Stimulated activated naive B cell treated with anti-CD40 and anti-IgM and Interleukin-4, amounts not matched to agents 10 μg/mL and 1 μg/mL and 100 μg/mL, for 72 hours (primary cell): ENCODE measurements around the gene MAML2.

Source experiments
- ATAC-seq, 2 donors: fragments of 150-1000 bp; cut with Tn5 transposase; replicated peaks; 2 replicates each; pipeline ENCODE4 v1.10.0; 2021; ENCODE audit warnings: moderate library complexity in 1 of 2
- DNase-seq: peaks from one replicate; pipeline ENCODE4 v3.0.0; 2021
- H3K27ac Mint-ChIP-seq: one replicate; pipeline ENCODE4 v1.8.0; 2022; ENCODE audit warnings: mild to moderate bottlenecking, mixed read lengths
- H3K27me3 Mint-ChIP-seq, 2 donors: one replicate each; pipeline ENCODE4 v1.8.0; 2022; ENCODE audit warnings: mixed read lengths in 2 of 2
- H3K36me3 Mint-ChIP-seq, 2 donors: one replicate each; pipeline ENCODE4 v1.8.0; 2022; ENCODE audit warnings: mixed read lengths in 2 of 2, mild to moderate bottlenecking in 1 of 2
- H3K4me1 Mint-ChIP-seq, 2 donors: one replicate each; pipeline ENCODE4 v1.8.0; 2022; ENCODE audit warnings: mixed read lengths in 2 of 2, mild to moderate bottlenecking in 1 of 2
- H3K4me3 Mint-ChIP-seq, 2 donors: one replicate each; pipeline ENCODE4 v1.8.0; 2022; ENCODE audit warnings: mild to moderate bottlenecking in 2 of 2, mixed read lengths in 2 of 2, moderate library complexity in 1 of 2
- H3K9me3 Mint-ChIP-seq, 2 donors: one replicate each; pipeline ENCODE4 v1.8.0; 2022; ENCODE audit warnings: mixed read lengths in 2 of 2, mild to moderate bottlenecking in 1 of 2

MAML2 gene

DNA sequence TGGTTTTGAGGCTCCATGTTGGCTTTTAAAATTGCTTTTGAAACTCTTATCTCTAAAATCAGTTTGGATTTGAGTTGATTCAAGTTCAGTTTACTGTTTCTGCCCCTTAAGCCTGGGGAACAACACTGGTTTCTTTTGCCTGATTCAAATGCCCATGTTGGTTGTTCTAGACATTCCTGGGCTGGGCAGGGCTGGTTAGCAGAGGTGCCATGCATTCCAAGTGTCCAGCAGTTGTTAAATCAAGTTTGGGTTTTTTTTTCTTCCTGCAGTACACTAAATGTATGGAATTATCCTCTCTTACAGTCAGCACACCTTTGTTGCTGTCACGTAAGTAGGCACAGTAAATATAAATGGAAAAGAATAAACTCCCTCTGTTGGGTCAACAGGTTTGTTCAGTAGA, 351.9 kb downstream of the MAML2 start:
- Mint-ChIP-seq H3K27ac (no peak overlapping the region), H3K9me3 (no peaks in the 10 kb centered on the region), H3K4me1 (peaks cover 0 to 2% of the 10 kb centered on the region in 2 donors), H3K36me3 (peaks cover 29 to 40% of the 10 kb centered on the region in 2 donors), H3K4me3 (no peak overlapping the region), H3K27me3 (no peaks in the 10 kb centered on the region)
- DNase-seq (no peak), ATAC-seq (no peak)

DNA sequence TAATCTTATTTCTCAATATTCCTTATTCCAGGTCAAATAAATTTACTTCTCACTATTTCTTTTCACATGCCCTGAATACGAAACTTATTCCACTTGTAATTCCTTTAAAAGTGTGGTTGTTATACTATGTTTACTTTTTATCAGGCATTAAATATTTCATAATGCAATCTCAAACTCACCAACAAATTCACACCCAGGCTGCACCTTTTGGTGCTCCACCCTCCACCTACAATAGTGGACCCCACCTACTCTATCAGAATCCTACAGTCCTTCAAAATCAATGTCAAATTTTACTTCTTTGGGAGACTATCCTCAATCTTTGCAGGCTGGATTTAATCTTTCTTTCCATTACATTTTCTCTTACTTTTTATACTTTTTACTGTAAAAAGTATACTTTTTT, 353.2 kb downstream of the MAML2 start:
- ATAC-seq = no peak

GRCh38 chr11:95989076-95989605, 353.9 kb downstream of the MAML2 start:
- no peak overlapping the region for H3K27ac Mint-ChIP-seq
- no peaks in the 10 kb centered on the region for H3K9me3 Mint-ChIP-seq
- peaks cover 27 to 44% of the 10 kb centered on the region in 2 donors for H3K36me3 Mint-ChIP-seq
- DNase-seq (no peak), ATAC-seq (no peak)
- H3K27me3 Mint-ChIP-seq = no peaks in the 10 kb centered on the region
- H3K4me1 Mint-ChIP-seq = no peaks in the 10 kb centered on the region
- no peak overlapping the region for H3K4me3 Mint-ChIP-seq

More for the DNA sequence above, 353.2 kb downstream of the MAML2 start:
- DNase-seq = no peak
- no peak overlapping the region for H3K4me3 Mint-ChIP-seq
- no peaks in the 10 kb centered on the region for H3K27me3 Mint-ChIP-seq
- H3K27ac Mint-ChIP-seq = no peak overlapping the region
- no peaks in the 10 kb centered on the region for H3K9me3 Mint-ChIP-seq
- H3K4me1 Mint-ChIP-seq = peaks cover 0 to 2% of the 10 kb centered on the region in 2 donors
- H3K36me3 Mint-ChIP-seq = peaks cover 29 to 42% of the 10 kb centered on the region in 2 donors

- no peak overlapping the region for H3K4me3 Mint-ChIP-seq
- H3K9me3 Mint-ChIP-seq = no peaks in the 10 kb centered on the region
- no peaks in the 10 kb centered on the region for H3K27me3 Mint-ChIP-seq
- H3K4me1 Mint-ChIP-seq = no peaks in the 10 kb centered on the region
- DNase-seq (no peak), ATAC-seq (no peak)
- no peak overlapping the region for H3K27ac Mint-ChIP-seq
- H3K36me3 Mint-ChIP-seq = peaks cover 34 to 58% of the 10 kb centered on the region in 2 donors
Observed at GRCh38 chr11:95985174-95985808, 357.7 kb downstream of the MAML2 start.

DNA sequence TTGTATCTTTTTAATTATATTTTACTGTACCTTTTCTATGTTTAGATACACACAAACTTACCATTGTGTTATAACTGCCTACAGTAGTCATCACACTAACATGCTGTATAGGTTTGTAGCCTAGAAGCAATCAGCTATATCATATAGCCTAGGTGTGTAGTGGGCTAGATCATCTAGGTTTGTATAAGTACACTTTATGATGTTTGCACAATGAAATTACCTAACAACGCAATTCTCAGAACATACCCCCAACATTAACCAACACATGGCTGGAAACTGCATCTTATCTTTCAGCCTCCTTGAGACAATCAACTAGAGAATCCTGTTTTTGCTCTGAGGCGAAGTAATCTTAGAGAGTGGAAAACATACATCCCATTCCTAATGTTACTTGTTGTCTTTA, 358.9 kb downstream of the MAML2 start:
- Mint-ChIP-seq H3K27ac (no peak overlapping the region), H3K4me3 (no peak overlapping the region), H3K36me3 (peaks cover 39 to 55% of the 10 kb centered on the region in 2 donors), H3K9me3 (no peaks in the 10 kb centered on the region), H3K27me3 (no peaks in the 10 kb centered on the region), H3K4me1 (no peaks in the 10 kb centered on the region)
- DNase-seq = no peak
- ATAC-seq = no peak

DNA sequence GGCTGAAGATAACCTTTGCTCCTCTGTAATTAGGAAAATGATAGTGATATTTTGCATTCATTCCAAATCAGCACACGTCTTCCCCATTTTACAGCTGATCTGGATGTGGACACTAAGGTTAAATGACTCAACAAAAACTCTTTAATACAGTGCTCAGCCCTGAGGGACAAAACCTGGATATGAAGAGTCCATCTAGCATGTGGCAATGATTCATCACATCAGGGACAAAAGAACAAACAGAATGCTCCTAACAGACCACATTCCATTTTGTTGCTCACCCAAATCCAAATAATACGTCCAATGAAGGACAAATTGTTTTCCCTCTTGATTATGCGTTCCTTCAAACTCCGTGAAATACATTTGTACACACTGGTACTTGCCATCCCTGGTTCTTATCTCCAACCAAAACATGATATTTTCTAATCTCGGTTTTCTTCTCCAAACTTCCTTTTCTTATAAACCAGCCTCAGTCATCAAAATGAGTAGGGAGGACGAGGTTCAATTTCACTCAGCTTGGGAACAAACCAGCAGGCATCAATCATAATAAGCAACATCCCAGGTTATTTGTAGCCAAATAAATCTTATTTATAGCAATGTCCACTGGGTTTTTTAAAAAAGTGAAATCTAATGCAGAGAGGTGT, 365.3 kb downstream of the MAML2 start:
- Mint-ChIP-seq H3K27ac (no peak overlapping the region), H3K36me3 (peaks cover 32 to 43% of the 10 kb centered on the region in 2 donors)
- ATAC-seq = no peak

GRCh38 chr11:95976550-95976949, 366.4 kb downstream of the MAML2 start:
- no peaks in the 10 kb centered on the region for H3K27me3 Mint-ChIP-seq
- H3K27ac Mint-ChIP-seq = no peak overlapping the region
- no peaks in the 10 kb centered on the region for H3K4me1 Mint-ChIP-seq
- ATAC-seq (no peak), DNase-seq (no peak)
- no peaks in the 10 kb centered on the region for H3K9me3 Mint-ChIP-seq
- H3K36me3 Mint-ChIP-seq = peaks cover 31 to 40% of the 10 kb centered on the region in 2 donors
- no peak overlapping the region for H3K4me3 Mint-ChIP-seq

More for the DNA sequence above, 365.3 kb downstream of the MAML2 start:
- H3K4me1 Mint-ChIP-seq = no peaks in the 10 kb centered on the region
- DNase-seq = no peak
- no peak overlapping the region for H3K4me3 Mint-ChIP-seq
- H3K9me3 Mint-ChIP-seq = no peaks in the 10 kb centered on the region
- H3K27me3 Mint-ChIP-seq = no peaks in the 10 kb centered on the region

GRCh38 chr11:95975343-95975742, 367.7 kb downstream of the MAML2 start:
- Mint-ChIP-seq H3K4me1 (no peaks in the 10 kb centered on the region), H3K27me3 (no peaks in the 10 kb centered on the region), H3K36me3 (peaks cover 19 to 28% of the 10 kb centered on the region in 2 donors), H3K27ac (no peak overlapping the region), H3K4me3 (no peak overlapping the region), H3K9me3 (no peaks in the 10 kb centered on the region)
- ATAC-seq (no peak), DNase-seq (no peak)

DNA sequence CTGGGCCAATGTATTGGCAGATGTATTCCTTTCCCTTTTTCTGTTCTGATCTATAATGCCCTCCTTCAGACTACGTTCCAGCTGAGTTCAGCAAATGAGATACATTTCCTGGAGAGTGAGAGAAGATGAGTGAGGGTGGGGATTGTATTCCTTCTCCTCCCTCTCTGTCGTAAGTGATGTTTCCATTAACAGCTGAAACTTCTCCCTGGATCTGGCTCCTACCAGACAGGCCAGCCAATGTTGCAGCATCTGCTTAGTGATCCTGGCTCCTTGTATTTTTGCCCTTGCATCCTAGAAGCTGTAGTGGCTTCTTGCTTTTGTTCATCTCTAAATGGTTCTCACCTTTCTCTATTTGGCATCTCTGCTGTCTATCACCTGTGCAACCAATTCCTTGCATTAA, 370.9 kb downstream of the MAML2 start:
- Mint-ChIP-seq H3K27me3 (no peaks in the 10 kb centered on the region), H3K4me3 (no peak overlapping the region), H3K36me3 (peaks cover 0 to 9% of the 10 kb centered on the region in 2 donors), H3K4me1 (no peaks in the 10 kb centered on the region), H3K27ac (no peak overlapping the region), H3K9me3 (no peaks in the 10 kb centered on the region)
- no peak for ATAC-seq
- no peak for DNase-seq

GRCh38 chr11:95968585-95968984, 374.4 kb downstream of the MAML2 start:
- no peak for ATAC-seq
- Mint-ChIP-seq H3K9me3 (no peaks in the 10 kb centered on the region), H3K27me3 (no peaks in the 10 kb centered on the region), H3K27ac (no peak overlapping the region), H3K36me3 (no peaks in the 10 kb centered on the region), H3K4me3 (no peak overlapping the region), H3K4me1 (no peaks in the 10 kb centered on the region)
- no peak for DNase-seq

- no peak for DNase-seq
- Mint-ChIP-seq H3K4me1 (no peaks in the 10 kb centered on the region), H3K36me3 (no peaks in the 10 kb centered on the region), H3K4me3 (no peak overlapping the region), H3K27me3 (no peaks in the 10 kb centered on the region), H3K27ac (no peak overlapping the region), H3K9me3 (no peaks in the 10 kb centered on the region)
- ATAC-seq = no peak
Observed at GRCh38 chr11:95964281-95964680, 378.7 kb downstream of the MAML2 start.

DNA sequence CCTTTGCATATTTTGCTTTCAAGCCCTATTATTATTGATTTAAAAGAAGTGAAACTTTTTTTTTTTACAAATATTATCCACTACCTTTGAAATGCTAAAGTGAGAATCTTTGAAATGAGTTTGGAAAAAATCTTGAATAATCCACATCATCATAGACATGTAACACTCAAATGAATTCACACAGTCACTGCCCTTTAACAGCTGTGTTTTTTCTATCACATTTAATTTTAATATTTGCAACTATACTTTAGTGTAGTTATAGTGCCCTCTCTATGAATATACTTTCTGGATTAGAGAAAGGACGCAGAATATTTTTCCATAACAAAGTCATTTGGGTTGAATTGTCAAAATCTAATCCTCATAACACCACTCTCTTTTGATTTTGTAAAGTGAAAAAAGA, 381.2 kb downstream of the MAML2 start:
- H3K27me3 Mint-ChIP-seq = no peaks in the 10 kb centered on the region
- no peaks in the 10 kb centered on the region for H3K9me3 Mint-ChIP-seq
- no peak overlapping the region for H3K4me3 Mint-ChIP-seq
- no peaks in the 10 kb centered on the region for H3K4me1 Mint-ChIP-seq
- no peak for DNase-seq
- no peaks in the 10 kb centered on the region for H3K36me3 Mint-ChIP-seq
- ATAC-seq = no peak
- no peak overlapping the region for H3K27ac Mint-ChIP-seq

DNA sequence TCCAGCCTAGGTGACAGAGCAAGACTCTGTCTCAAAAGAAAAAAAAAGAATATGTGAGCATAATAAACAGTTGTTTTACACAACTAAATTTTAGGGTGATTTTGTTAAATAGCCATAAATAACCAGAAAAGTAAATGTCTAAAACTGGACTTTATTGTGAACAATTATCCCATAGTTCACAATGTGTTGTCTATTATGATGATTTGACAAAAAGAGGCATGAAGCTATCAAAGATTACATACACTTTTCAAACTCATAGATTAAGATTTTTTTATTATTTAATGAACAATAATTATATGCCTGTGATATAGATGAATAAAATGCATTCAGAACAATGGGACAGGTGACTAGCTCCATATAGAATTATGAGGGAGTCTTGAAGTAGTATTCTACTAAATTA, 392.1 kb downstream of the MAML2 start:
- DNase-seq (no peak), ATAC-seq (no peak)
- Mint-ChIP-seq H3K27me3 (peaks cover 0 to 6% of the 10 kb centered on the region in 2 donors), H3K9me3 (peaks cover 12% of the 10 kb centered on the region in 2 donors), H3K36me3 (peaks cover 0 to 19% of the 10 kb centered on the region in 2 donors), H3K27ac (no peak overlapping the region), H3K4me3 (no peak overlapping the region), H3K4me1 (no peaks in the 10 kb centered on the region)

GRCh38 chr11:95948637-95949036, 394.4 kb downstream of the MAML2 start:
- H3K9me3 Mint-ChIP-seq = peaks cover 17 to 23% of the 10 kb centered on the region in 2 donors
- no peak overlapping the region for H3K27ac Mint-ChIP-seq
- DNase-seq (no peak), ATAC-seq (no peak)
- peaks cover 0 to 6% of the 10 kb centered on the region in 2 donors for H3K27me3 Mint-ChIP-seq
- H3K4me3 Mint-ChIP-seq = no peak overlapping the region
- peaks cover 0 to 37% of the 10 kb centered on the region in 2 donors for H3K36me3 Mint-ChIP-seq
- no peaks in the 10 kb centered on the region for H3K4me1 Mint-ChIP-seq

- Mint-ChIP-seq H3K4me1 (no peaks in the 10 kb centered on the region), H3K4me3 (no peak overlapping the region), H3K36me3 (peaks cover 0 to 37% of the 10 kb centered on the region in 2 donors), H3K9me3 (peaks cover 17 to 26% of the 10 kb centered on the region in 2 donors), H3K27ac (no peak overlapping the region), H3K27me3 (peaks cover 0 to 6% of the 10 kb centered on the region in 2 donors)
- ATAC-seq = no peak
- DNase-seq = no peak
Observed at GRCh38 chr11:95944623-95945022, 398.4 kb downstream of the MAML2 start.
